GM21381 (cell line): ENCODE measurements around the gene CHMP2A.
"Not testable (repeated sequence)": the region's sequence is repeated elsewhere in the genome, so short reads cannot be mapped to it uniquely, and the experiment has no call there.

Experiments
- ATAC-seq: cut with Tn5 transposase; IDR thresholded peaks from one replicate; pipeline ENCODE4 v1.9.1; 2021; ENCODE audit warnings: mild to moderate bottlenecking, moderate library complexity; ENCODE audit not compliant: unreplicated experiment

Gene CHMP2A

DNA sequence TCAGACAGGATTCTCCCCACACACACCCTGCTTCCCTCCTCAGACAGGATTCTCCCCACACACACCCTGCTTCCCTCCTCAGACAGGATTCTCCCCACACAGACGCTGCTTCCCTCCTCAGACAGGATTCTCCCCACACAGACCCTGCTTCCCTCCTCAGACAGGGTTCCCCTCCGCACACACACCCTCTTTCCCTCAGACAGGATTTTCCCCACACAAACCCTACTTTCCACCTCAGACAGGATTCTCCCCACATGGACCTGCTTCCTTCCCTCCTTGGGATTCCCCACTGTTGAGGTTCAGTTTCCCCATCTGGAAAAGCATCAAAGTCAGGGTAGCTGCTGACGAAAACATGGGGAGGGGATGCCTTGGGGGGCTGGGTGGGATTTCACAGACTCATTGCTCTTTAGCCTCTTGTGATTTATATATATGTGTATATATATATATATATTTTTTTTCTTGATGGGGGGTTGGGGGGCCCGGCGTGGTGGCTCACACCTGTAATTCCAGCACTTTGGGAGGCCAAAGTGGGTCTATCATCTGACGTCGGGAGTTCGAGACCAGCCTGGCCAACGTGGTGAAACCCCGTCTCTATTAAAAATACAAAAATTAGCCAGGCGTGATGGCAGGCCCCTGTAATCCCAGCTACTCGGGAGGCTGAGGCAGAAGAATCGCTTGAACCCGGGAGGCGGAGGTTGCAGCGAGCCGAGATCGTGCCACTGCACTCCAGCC lies 12.1 kb downstream of the CHMP2A start:
- ATAC-seq = not testable (repeated sequence)

- ATAC-seq = not testable (repeated sequence)
Measured at GRCh38 chr19:58539169-58539559, 15.7 kb downstream of the CHMP2A start.

DNA sequence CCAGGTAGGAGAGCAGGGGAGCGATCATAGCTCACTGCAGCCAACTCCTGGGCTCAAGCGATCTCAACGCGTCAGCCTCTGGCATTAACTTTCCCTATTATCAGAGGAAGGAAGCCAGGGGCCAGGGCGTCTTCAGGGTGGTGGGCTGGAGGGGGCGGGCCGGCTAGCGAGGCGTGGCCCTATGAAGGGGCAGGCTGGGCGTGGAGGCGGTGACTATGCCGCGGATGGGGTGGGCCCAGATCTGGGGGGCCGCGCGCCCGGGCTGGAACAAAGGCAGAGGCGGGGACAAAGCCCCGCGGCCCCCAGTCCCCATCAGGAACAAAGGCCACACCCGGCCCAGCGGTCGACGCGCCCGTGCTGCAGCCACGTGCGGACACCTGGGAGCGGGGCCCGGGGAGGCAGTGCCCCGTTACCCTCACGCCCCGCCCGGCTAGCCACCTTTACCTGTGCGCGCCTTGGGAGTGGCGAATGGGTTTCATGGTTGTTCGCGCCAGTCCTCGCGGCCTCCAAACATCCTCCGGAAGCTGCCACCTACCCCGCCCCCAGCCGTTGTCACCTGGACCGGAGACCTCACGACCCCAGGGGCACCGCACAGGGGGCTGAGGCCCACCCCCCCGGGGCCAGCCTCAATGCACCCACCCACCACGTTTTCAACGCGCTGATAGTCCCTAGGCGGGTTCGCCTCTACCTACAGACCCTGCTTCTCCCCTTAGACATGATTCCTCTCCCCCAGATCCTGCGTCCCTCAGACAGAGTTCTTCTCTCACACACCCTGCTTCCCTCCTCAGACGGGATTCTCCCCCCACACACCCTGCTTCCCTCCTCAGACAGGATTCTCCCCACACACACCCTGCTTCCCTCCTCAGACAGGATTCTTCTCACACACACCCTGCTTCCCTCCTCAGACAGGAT lies 16.4 kb downstream of the CHMP2A start:
- no peak for ATAC-seq

GRCh38 chr19:58536852-58537798 lies 17.8 kb downstream of the CHMP2A start:
- no peak for ATAC-seq

- ATAC-seq = no peak
Measured at GRCh38 chr19:58535857-58536256, 19.0 kb downstream of the CHMP2A start.

GRCh38 chr19:58531034-58531840 lies 23.7 kb downstream of the CHMP2A start:
- ATAC-seq = no peak

DNA sequence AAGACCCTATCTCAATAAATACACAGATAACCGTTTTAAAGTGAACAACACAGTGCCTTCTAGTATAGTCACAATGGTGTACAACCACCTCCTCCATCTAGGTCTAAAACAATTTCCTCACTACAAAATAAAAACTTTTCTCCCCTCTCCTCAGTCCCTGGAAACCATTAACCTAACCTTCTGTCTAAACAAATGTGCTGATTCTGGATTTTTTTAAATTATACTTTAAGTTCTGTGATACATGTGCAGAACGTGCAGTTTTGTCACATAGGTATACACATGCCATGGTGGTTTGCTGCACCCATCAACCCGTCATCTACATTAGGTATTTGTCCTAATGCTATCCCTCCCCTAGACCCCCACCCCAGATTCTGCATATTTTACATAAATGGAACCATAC lies 25.5 kb downstream of the CHMP2A start:
- no peak for ATAC-seq

DNA sequence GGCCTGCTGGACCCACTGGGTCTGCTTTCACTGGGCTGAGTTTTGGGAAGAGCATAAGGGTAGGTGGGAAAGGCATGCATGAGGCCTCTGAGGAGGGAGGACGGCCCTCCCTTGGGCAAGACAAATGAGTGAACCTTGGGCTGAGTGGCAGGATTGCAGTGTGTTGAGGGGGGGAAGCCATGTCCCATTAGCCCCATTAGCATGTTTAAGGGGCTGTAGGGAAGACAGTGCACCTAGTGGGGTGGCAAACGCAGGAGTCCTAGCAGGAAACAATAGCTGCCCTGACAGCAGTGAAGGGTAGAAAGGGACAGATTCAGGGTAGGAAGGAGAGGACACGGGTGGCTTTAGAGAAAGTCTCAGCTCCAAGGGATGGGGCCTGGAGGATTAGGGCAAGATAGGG lies 32.2 kb downstream of the CHMP2A start:
- no peak for ATAC-seq

DNA sequence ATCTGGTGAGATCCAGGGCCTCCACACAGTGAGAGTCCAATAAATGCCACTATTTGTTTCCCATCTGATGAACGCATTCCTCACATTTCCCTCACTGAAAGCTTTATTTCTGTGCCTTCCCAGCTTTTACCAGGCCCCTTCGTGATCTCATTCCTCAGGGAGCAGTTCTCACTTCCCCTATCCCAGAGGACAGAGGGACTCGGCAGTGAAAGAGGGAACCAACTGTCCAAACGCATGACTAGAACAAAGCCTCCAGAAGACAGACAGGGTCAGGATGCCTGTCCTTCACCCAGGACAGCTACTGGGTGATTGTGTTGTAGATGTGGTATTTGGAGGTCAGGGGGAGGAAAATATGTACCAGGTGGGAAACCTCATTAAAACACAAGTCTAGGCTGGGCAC lies 33.3 kb downstream of the CHMP2A start:
- ATAC-seq = no peak

DNA sequence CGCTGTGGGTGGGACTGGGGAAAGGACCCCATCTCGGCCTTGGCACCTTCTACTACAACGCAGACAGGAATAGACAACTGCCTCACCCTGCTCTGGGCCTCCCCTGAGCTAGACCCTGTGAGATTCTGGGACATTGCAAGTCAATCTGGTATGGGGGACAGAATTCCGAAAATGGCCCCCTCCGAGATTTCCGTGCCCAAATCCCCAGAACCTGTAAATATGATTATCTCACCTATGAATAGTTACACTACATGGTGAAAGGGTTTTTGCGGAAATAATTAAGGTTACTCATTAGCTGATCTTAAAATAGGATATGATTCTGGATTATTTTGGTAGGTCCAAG lies 34.7 kb downstream of the CHMP2A start:
- ATAC-seq = no peak

DNA sequence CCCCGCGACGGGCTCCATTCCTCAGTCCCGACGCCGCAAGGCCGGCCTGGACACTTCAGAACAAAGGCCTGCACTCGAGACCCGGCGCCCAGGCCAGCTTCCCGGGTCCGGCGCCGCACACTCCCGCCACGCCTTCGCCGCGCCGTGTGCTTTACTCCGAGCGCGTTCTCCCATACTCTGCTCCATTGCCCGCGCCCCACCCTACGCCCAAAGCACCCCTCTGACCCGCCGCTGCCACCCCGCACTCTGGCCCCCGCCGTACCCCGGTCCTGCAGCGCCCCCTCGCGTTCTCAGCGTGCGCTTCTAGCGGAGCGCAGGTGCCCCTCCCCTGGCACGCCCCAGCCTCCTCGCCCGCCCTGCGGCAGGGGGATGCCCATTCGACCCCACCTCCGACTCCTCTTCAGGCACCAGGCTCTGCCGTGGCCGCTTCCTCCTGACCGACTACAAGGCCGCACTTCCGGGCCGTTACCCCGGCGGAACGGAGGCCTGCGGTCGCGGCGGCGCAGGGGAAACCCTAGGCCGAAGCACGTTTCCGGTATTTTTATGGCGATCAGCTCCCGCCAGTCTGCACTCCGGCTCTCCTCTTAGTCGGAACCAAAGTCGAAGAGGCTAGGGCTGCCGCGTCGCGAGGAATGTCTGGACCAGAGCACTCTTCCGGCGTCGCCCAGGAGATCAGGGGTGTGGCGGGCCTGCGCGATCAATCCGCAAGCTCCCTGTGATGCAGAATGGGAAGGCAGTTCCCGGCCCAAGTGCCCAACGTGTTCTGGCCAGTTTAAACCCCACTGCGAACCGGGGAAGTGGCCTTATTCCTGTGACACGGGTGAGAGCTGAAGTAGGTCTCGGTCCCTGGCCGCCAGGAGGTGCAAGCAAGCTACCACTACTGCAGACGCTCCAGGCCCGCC lies 35.3 kb downstream of the CHMP2A start, which contains the start of gene ZBTB45:
Gene ZBTB45, minus strand, starts transcription at position 456 of the 902 bp plus-strand sequence. CDS start 2,137 bp downstream, outside the sequence.
- ATAC-seq = peak; percentile 80

- ATAC-seq = peak; percentile 3
Measured at GRCh38 chr19:58519087-58519354, 35.9 kb downstream of the CHMP2A start.

- ATAC-seq = no peak
Measured at GRCh38 chr19:58518256-58519086, 36.4 kb downstream of the CHMP2A start.

DNA sequence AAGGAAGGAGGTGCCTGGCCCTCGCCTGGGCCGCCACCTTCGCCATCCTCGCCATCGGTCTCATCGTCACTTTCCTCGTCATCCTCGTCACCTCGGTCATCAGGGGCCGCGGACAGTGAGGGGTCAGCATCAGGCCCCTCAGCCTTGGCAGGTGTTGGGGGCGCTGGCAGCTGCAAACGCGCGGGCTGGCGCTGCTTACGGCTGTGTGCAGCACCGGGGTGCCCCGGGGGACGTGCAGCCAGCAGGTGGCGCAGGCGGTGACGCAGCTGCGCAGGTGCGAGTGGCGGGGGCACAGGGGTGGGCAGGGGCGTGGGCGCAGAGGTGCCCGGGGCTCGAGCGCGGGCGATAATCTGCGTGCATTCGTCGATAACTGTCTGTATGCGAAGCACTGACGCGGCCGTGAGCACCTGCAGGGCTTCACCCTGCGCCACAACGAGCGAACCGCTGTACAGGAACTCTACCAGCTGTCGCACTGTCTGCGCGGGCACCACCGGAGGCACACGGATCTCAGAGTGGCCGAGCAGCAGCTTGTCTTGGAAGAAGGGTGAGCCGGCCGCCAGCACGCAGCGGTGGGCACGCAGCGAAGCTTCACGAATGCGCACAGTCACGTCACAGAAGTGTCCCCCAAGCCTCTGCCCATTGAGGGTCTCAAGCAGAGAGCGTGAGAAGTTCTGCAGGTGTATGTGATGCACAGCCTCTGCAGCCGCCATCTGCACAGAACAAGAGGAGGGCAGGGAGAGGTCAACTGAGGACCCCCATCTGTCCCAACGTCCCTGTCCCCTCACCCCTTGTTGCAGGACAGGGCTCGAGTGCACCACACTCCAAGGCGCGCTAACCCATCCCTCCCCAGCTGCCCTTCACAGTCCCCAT lies 37.7 kb downstream of the CHMP2A start:
- ATAC-seq = no peak

GRCh38 chr19:58516246-58516836 lies 38.6 kb downstream of the CHMP2A start:
- ATAC-seq = no peak

DNA sequence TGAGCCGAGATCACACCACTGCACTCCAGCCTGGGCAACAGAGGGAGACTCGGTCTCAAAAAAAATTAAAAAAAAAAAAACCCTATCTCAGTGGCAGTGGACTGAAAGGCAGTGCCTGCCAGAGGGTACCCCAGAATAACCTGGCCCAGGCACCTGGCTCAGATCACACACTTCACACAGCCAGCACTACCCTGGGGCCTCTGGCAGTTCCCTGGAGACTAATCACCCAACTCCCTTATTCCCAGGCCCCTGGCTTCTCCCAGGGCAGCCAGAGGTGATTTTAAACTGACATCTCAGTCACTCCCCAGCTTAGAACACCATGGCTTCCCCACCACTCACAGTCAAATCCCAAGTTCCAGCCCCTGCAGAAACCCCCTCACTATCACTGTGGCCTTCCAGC lies 39.6 kb downstream of the CHMP2A start:
- no peak for ATAC-seq

GRCh38 chr19:58514564-58515022 lies 40.3 kb downstream of the CHMP2A start:
- ATAC-seq = no peak
